Caco-2 (cell line): ENCODE results near the gene RBM47. TPM values are rescaled to one million over a fixed set of nuclear protein-coding genes. Genes with fewer than 3 reads are reported as not detected.
A peak's percentile ranks its signal among the peaks of the same experiment; 100 is the strongest.

Experiments used
- BruUV-seq: library from RNA; stranded (reverse); fragments of 400-500 nt; replicated peaks from 2 replicates; lab custom pipeline; 2021; lab: Mats Ljungman, UMichigan
- CTCF ChIA-PET: fragments of 300-600 bp; sonication (Branson Sonifier 250); formaldehyde crosslinking; loops from one replicate; lab custom pipeline; 2022; ENCODE audit warnings: antibody characterized with exemption; lab: Charles Lee
- POLR2A ChIA-PET: fragments of 300-600 bp; sonication (Branson Sonifier 250); formaldehyde crosslinking; loops from one replicate; lab custom pipeline; 2022; ENCODE audit warnings: antibody characterized with exemption; lab: Charles Lee
- DNase-seq, 2 experiments: peaks; one replicate each; pipeline versions ENCODE4 v3.0.0 to v3.0.0-alpha.2; 2020 to 2022
- H3K27me3 ChIP-seq: replicated peaks from 2 replicates; pipeline ENCODE4 v1.6.0; 2011; ENCODE audit warnings: low read length; ENCODE audit not compliant: control insufficient read depth, insufficient read depth
- H3K36me3 ChIP-seq: 2 replicates; pipeline ENCODE4 v1.5.1; 2011; ENCODE audit warnings: low read length; ENCODE audit not compliant: control insufficient read depth, insufficient read depth
- H3K4me1 ChIP-seq: fragments of 250-450 bp; sonication (Bioruptor Pico); 2 replicates; pipeline ENCODE4 v1.5.1; 2020; ENCODE audit warnings: mild to moderate bottlenecking
- H3K4me3 ChIP-seq: 2 replicates; pipeline ENCODE4 v1.5.1; 2011; ENCODE audit warnings: low read depth, mild to moderate bottlenecking, control low read depth, low read length
- H3K9me3 ChIP-seq: fragments of 250-450 bp; sonication (Bioruptor Pico); 2 replicates; pipeline ENCODE4 v1.5.1; 2020; ENCODE audit warnings: mild to moderate bottlenecking, moderate library complexity
- H3K27ac Mint-ChIP-seq: one replicate; pipeline ENCODE4 v1.8.0; 2022; ENCODE audit warnings: mixed read lengths; ENCODE audit not compliant: unreplicated experiment
- H3K27me3 Mint-ChIP-seq: one replicate; pipeline ENCODE4 v1.8.0; 2022; ENCODE audit warnings: mixed read lengths; ENCODE audit not compliant: insufficient read depth, unreplicated experiment
- H3K36me3 Mint-ChIP-seq: one replicate; pipeline ENCODE4 v1.8.0; 2022; ENCODE audit warnings: mild to moderate bottlenecking, mixed read lengths; ENCODE audit not compliant: insufficient read depth, unreplicated experiment
- H3K4me1 Mint-ChIP-seq: one replicate; pipeline ENCODE4 v1.8.0; 2022; ENCODE audit warnings: low read depth, mixed read lengths; ENCODE audit not compliant: unreplicated experiment
- H3K4me3 Mint-ChIP-seq: one replicate; pipeline ENCODE4 v1.8.0; 2022; ENCODE audit warnings: mild to moderate bottlenecking, moderate library complexity, mixed read lengths; ENCODE audit not compliant: unreplicated experiment
- H3K9me3 Mint-ChIP-seq: one replicate; pipeline ENCODE4 v1.8.0; 2022; ENCODE audit warnings: mixed read lengths; ENCODE audit not compliant: unreplicated experiment
- CTCF ChIP-seq, 2 experiments: fragments of 200-600 bp in 1 of 2; IDR thresholded peaks; 1 replicate in 1 of 2; 2 replicates in 1 of 2; pipeline versions ENCODE4 v1.5.1 to v1.8.0; 2011 to 2022; ENCODE audit warnings: antibody characterized with exemption in 1 of 2, control low read depth in 1 of 2, inconsistent platforms in 1 of 2, low read depth in 1 of 2, low read length in 1 of 2, mild to moderate bottlenecking in 1 of 2, moderate library complexity in 1 of 2; ENCODE audit not compliant: insufficient read depth in 1 of 2, severe bottlenecking in 1 of 2, unreplicated experiment in 1 of 2
- intact Hi-C: fragments of 100-400 bp; cut with micrococcal nuclease; formaldehyde crosslinking; loops from one replicate; pipeline ENCODE4 v1.10.0; 2022; ENCODE audit not compliant: unreplicated experiment
- total RNA-seq: library from RNA; stranded (reverse); gene quantifications from 2 replicates; pipeline ENCODE4 v1.2.3, GENCODE V29; 2022

Gene RBM47
- total RNA-seq, 1 experiment from 2014 or later, result 62.1 TPM

GRCh38 chr4:40571208-40571607 is 58.5 kb downstream of the RBM47 start:
- H3K27me3 Mint-ChIP-seq, result no peaks in the 10 kb centered on the region
- DNase-seq, result no peak
- no peak overlapping the region for H3K4me3 Mint-ChIP-seq
- no TSS peak for BruUV-seq
- Histone ChIP-seq H3K4me1 (peaks cover 13% of the 10 kb centered on the region), H3K9me3 (no peaks in the 10 kb centered on the region), H3K27me3 (no peaks in the 10 kb centered on the region), H3K36me3 (no peaks in the 10 kb centered on the region), H3K4me3 (no peak overlapping the region)
- peaks cover 5% of the 10 kb centered on the region for H3K36me3 Mint-ChIP-seq
- ChIA-PET CTCF (no interaction called here), POLR2A (no interaction called here)
- H3K9me3 Mint-ChIP-seq, result peaks cover 7% of the 10 kb centered on the region
- H3K4me1 Mint-ChIP-seq, result peaks cover 10% of the 10 kb centered on the region
- intact Hi-C loops, result no loop called here
- no peak for TF ChIP-seq CTCF (IDR thresholded peaks at IDR 0.05; ENCODE audit: insufficient read depth in 1 of 2, low read depth in 1 of 2, low read length in 1 of 2, severe bottlenecking in 1 of 2, unreplicated experiment in 1 of 2)
- H3K27ac Mint-ChIP-seq, result no peak overlapping the region

- ChIA-PET CTCF (no interaction called here), POLR2A (no interaction called here)
- Histone ChIP-seq H3K27me3 (no peaks in the 10 kb centered on the region), H3K36me3 (no peaks in the 10 kb centered on the region), H3K9me3 (no peaks in the 10 kb centered on the region), H3K4me1 (peaks cover 9% of the 10 kb centered on the region), H3K4me3 (no peak overlapping the region)
- Mint-ChIP-seq H3K27ac (no peak overlapping the region), H3K4me3 (no peak overlapping the region), H3K9me3 (peaks cover 7% of the 10 kb centered on the region), H3K27me3 (no peaks in the 10 kb centered on the region), H3K4me1 (peaks cover 7% of the 10 kb centered on the region), H3K36me3 (no peaks in the 10 kb centered on the region)
- DNase-seq, result no peak
- no TSS peak for BruUV-seq
- TF ChIP-seq CTCF (IDR thresholded peaks at IDR 0.05; ENCODE audit: insufficient read depth in 1 of 2, low read depth in 1 of 2, low read length in 1 of 2, severe bottlenecking in 1 of 2, unreplicated experiment in 1 of 2), result no peak
- intact Hi-C loops, result no loop called here
Observed at GRCh38 chr4:40570348-40571077, 59.2 kb downstream of the RBM47 start.

GRCh38 chr4:40564815-40565483 is 64.7 kb downstream of the RBM47 start:
- Mint-ChIP-seq H3K36me3 (peaks cover 3% of the 10 kb centered on the region), H3K4me3 (no peak overlapping the region), H3K27me3 (no peaks in the 10 kb centered on the region), H3K9me3 (peaks cover 2% of the 10 kb centered on the region), H3K4me1 (peaks cover 22% of the 10 kb centered on the region), H3K27ac (peak overlapping the region; percentile 80)
- Histone ChIP-seq H3K27me3 (no peaks in the 10 kb centered on the region), H3K4me1 (peaks cover 50% of the 10 kb centered on the region), H3K36me3 (no peaks in the 10 kb centered on the region; the same call in 1 of the 2 replicates), H3K9me3 (no peaks in the 10 kb centered on the region), H3K4me3 (no peak overlapping the region)
- BruUV-seq, result no TSS peak
- no peak for DNase-seq
- TF ChIP-seq CTCF (IDR thresholded peaks at IDR 0.05; ENCODE audit: insufficient read depth in 1 of 2, low read depth in 1 of 2, low read length in 1 of 2, severe bottlenecking in 1 of 2, unreplicated experiment in 1 of 2), result no peak
- POLR2A ChIA-PET, result no interaction called here
- intact Hi-C loops, result no loop called here
- CTCF ChIA-PET, result no interaction called here
